Breast epithelium (tissue), 3 donors: ENCODE results near the gene LITAF.
"Not testable (repeated sequence)": the region's sequence is repeated elsewhere in the genome, so short reads cannot be mapped to it uniquely, and the experiment has no call there.

Source experiments
- CTCF ChIP-seq, 3 donors: fragments of 450-650 bp; IDR thresholded peaks; one replicate each; pipeline ENCODE4 v1.5.1; 2016 to 2017; ENCODE audit warnings: antibody characterized with exemption in 3 of 3, mild to moderate bottlenecking in 3 of 3, moderate library complexity in 3 of 3
- POLR2A ChIP-seq: fragments of 450-650 bp; IDR thresholded peaks from one replicate; pipeline ENCODE4 v1.6.1; 2016; ENCODE audit warnings: antibody characterized with exemption, mild to moderate bottlenecking, moderate library complexity

GRCh38 chr16:11504261-11504660 is 82.5 kb downstream of the LITAF start:
- not testable (repeated sequence) for TF ChIP-seq CTCF (IDR thresholded peaks at IDR 0.05); POLR2A
